Measurements from ENCODE around the gene VPS8. TPM values are rescaled to one million over a fixed set of nuclear protein-coding genes. Genes with fewer than 3 reads are reported as not detected.

VPS8 gene
- total and polyA plus RNA-seq, 2 of the 8 experiments (the other 6 are each of a cell fraction or from before 2014, with no cell fraction given), result 13.0 to 41.0 TPM

- Histone ChIP-seq H3K27ac (ENCODE audit: low read depth, low read length) (no peak overlapping the region), H2BK12ac (ENCODE audit: low read depth, low read length) (no peak overlapping the region), H3K79me2 (ENCODE audit: control insufficient read depth in 1 of 2, insufficient read depth in 2 of 2, low read length in 2 of 2) (no peaks in the 10 kb centered on the region), H3K4me2 (ENCODE audit: insufficient read depth in 1 of 2, low read depth in 2 of 2, low read length in 2 of 2) (no peak overlapping the region), H2BK120ac (replicated peaks; ENCODE audit: low read depth, low read length) (no peak overlapping the region), H2AK5ac (ENCODE audit: low read depth, low read length) (no peak overlapping the region), H3K4me1 (replicated peaks in 1 of 4; ENCODE audit: control insufficient read depth in 3 of 4, insufficient read depth in 4 of 4, low read length in 3 of 4) (peaks cover 0 to 14% (median 6%) of the 10 kb centered on the region in 4 experiments; a peak in 4 of 7 replicates), H2AFZ (ENCODE audit: low read length) (no peak overlapping the region), H3K4me3 (ENCODE audit: extremely low read depth in 1 of 4, insufficient read depth in 2 of 4, low read depth in 3 of 4, low read length in 4 of 4) (no peak overlapping the region), H3K9me3 (ENCODE audit: insufficient read depth in 2 of 2, low read depth in 1 of 2, low read length in 1 of 2) (no peaks in the 10 kb centered on the region), H3K18ac (ENCODE audit: extremely low read depth, low read length) (no peak overlapping the region), H3K56ac (replicated peaks; ENCODE audit: insufficient read length, low read depth, low read length) (no peak overlapping the region), H3K79me1 (ENCODE audit: low read depth, low read length) (no peaks in the 10 kb centered on the region), H2BK15ac (ENCODE audit: low read length) (no peak overlapping the region), H2BK5ac (ENCODE audit: low read depth, low read length) (no peak overlapping the region), H4K5ac (ENCODE audit: insufficient read length, low read depth, low read length) (no peak overlapping the region), H3K9ac (replicated peaks in 1 of 4; ENCODE audit: extremely low read depth in 1 of 4, low read depth in 3 of 4, low read length in 3 of 4) (no peak overlapping the region), H3K27me3 (replicated peaks in 1 of 4; ENCODE audit: control insufficient read depth in 3 of 4, extremely low read depth in 1 of 4, insufficient read depth in 3 of 4, low read length in 3 of 4) (no peaks in the 10 kb centered on the region), H3K4ac (replicated peaks; ENCODE audit: insufficient read length, low read depth, low read length) (no peak overlapping the region), H3K14ac (ENCODE audit: insufficient read length) (no peak overlapping the region), H3K23me2 (ENCODE audit: low read depth, low read length) (no peaks in the 10 kb centered on the region; the same call in none of the 2 replicates), H3K36me3 (ENCODE audit: control insufficient read depth in 2 of 4, insufficient read depth in 4 of 4, low read length in 3 of 4) (no peaks in the 10 kb centered on the region), H3K23ac (ENCODE audit: insufficient read length) (no peak overlapping the region), H4K91ac (replicated peaks; ENCODE audit: insufficient read length, low read length) (no peak overlapping the region), H4K8ac (ENCODE audit: extremely low read depth, insufficient read depth, low read length) (no peak overlapping the region), H2BK20ac (ENCODE audit: low read length) (no peak overlapping the region), H4K20me1 (replicated peaks in 1 of 2; ENCODE audit: control insufficient read depth in 1 of 2, insufficient read depth in 2 of 2, low read length in 2 of 2) (no peaks in the 10 kb centered on the region)
- POLR2A ChIA-PET (ENCODE audit: partially characterized antibody), result no interaction called here
- 83% methylated on average over 2 of the region's 2 CpGs; no CpG with 5 or more reads in 1 of the 2 experiments for WGBS, 2 experiments (ENCODE audit: extremely low coverage in 1 of 2, insufficient coverage in 1 of 2, insufficient read length in 1 of 2, insufficient replicate concordance in 2 of 2, low coverage in 1 of 2, low lambda C conversion rate in 2 of 2, missing lambda C conversion rate in 1 of 2)
- CTCF ChIA-PET (ENCODE audit: partially characterized antibody), result no interaction called here
- FAIRE-seq (no peak), DNase-seq (ENCODE audit: low read depth in 1 of 2, low spot score in 2 of 2) (no peak)
- TF ChIP-seq TCF12 (IDR thresholded peaks at IDR 0.05; ENCODE audit: low read depth, low read length), result no peak
- no peak for TF ChIP-seq TEAD4 (IDR thresholded peaks at IDR 0.05; ENCODE audit: low read depth, low read length)
- TF ChIP-seq TBP (IDR thresholded peaks at IDR 0.05; ENCODE audit: low read depth, low read length), result no peak
- TF ChIP-seq YY1 (IDR thresholded peaks at IDR 0.05; ENCODE audit: low read depth, low read length), result no peak
- TF ChIP-seq SIN3A (conservative IDR thresholded peaks at IDR 0.05 in 1 of 2, IDR thresholded peaks at IDR 0.05 in 1 of 2; ENCODE audit: low read depth in 1 of 2, low read length in 2 of 2), result no peak
- no peak for TF ChIP-seq RAD21 (IDR thresholded peaks at IDR 0.05 in 1 of 2, conservative IDR thresholded peaks at IDR 0.05 in 1 of 2; ENCODE audit: low read depth in 2 of 2, low read length in 2 of 2)
- TF ChIP-seq JUN (IDR thresholded peaks at IDR 0.05; ENCODE audit: low read depth, low read length), result no peak
- no peak for TF ChIP-seq CHD2 (IDR thresholded peaks at IDR 0.05; ENCODE audit: low read length)
- TF ChIP-seq CBX8 (IDR thresholded peaks at IDR 0.05; ENCODE audit: borderline replicate concordance, low read depth, low read length), result no peak
- no peak for TF ChIP-seq NRF1 (IDR thresholded peaks at IDR 0.05; ENCODE audit: low read depth, low read length)
- no peak for TF ChIP-seq SIX5 (IDR thresholded peaks at IDR 0.05; ENCODE audit: low read depth, low read length)
- TF ChIP-seq SIRT6 (IDR thresholded peaks at IDR 0.05; ENCODE audit: low read length), result no peak
- no peak for TF ChIP-seq HDAC6 (IDR thresholded peaks at IDR 0.05; ENCODE audit: low read depth, low read length)
- TF ChIP-seq GABPA (IDR thresholded peaks at IDR 0.05; ENCODE audit: borderline replicate concordance, insufficient read depth, low read length), result no peak
Measured at GRCh38 chr3:184896336-184896735, 84.4 kb downstream of the VPS8 start.
